Measurements from ENCODE around the gene GALNT2.

Gene GALNT2

GRCh38 chr1:230250666-230251065, 183.6 kb downstream of the GALNT2 start:
- TF ChIP-seq, protein P1, sequence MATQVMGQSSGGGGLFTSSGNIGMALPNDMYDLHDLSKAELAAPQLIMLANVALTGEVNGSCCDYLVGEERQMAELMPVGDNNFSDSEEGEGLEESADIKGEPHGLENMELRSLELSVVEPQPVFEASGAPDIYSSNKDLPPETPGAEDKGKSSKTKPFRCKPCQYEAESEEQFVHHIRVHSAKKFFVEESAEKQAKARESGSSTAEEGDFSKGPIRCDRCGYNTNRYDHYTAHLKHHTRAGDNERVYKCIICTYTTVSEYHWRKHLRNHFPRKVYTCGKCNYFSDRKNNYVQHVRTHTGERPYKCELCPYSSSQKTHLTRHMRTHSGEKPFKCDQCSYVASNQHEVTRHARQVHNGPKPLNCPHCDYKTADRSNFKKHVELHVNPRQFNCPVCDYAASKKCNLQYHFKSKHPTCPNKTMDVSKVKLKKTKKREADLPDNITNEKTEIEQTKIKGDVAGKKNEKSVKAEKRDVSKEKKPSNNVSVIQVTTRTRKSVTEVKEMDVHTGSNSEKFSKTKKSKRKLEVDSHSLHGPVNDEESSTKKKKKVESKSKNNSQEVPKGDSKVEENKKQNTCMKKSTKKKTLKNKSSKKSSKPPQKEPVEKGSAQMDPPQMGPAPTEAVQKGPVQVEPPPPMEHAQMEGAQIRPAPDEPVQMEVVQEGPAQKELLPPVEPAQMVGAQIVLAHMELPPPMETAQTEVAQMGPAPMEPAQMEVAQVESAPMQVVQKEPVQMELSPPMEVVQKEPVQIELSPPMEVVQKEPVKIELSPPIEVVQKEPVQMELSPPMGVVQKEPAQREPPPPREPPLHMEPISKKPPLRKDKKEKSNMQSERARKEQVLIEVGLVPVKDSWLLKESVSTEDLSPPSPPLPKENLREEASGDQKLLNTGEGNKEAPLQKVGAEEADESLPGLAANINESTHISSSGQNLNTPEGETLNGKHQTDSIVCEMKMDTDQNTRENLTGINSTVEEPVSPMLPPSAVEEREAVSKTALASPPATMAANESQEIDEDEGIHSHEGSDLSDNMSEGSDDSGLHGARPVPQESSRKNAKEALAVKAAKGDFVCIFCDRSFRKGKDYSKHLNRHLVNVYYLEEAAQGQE (IDR thresholded peaks at IDR 0.05; ENCODE audit: insufficient read depth in 1 of 2, low read depth in 2 of 2, low read length in 2 of 2): no peak
- TF ChIP-seq FOXP2 (optimal IDR thresholded peaks at IDR 0.05; ENCODE audit: borderline replicate concordance, extremely low read depth, extremely low read length, insufficient read depth) (no peak), TAF1 (IDR thresholded peaks at IDR 0.05; ENCODE audit: borderline replicate concordance, insufficient read depth, low read length) (no peak)

DNA sequence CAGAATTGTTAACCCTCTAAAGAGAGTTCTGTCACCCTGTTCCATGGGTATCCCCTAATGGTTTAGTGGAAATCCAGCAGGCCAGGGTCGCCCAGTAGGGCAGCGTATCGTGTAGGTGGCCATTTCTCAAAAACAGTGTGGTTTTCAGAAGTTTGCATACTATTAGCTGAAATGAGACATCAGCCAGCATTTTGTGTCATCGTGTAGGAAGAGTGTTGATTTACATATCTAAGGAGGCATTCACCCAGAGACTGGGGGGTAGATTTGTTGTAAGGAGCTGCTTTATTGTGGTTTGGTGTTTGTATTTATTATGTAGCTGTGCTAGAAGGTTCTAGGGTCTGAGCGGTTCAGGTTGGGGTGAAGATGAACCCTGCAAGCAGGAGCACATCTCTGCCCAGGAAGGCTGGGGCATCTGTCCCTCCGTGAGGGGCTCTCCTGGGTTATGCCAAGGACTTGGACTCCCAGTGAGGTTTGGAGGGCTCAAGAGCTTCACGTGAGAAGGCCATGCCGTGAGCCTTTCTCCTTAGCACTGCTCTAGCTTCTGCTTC, 184.7 kb downstream of the GALNT2 start:
- TF ChIP-seq SIN3A (IDR thresholded peaks at IDR 0.05; ENCODE audit: borderline replicate concordance, insufficient read depth, low read length) (no peak), POLR2AphosphoS5 (IDR thresholded peaks at IDR 0.05; ENCODE audit: low read depth, low read length) (no peak), FOXP2 (optimal IDR thresholded peaks at IDR 0.05; ENCODE audit: borderline replicate concordance, extremely low read depth, extremely low read length, insufficient read depth) (no peak), TAF1 (IDR thresholded peaks at IDR 0.05; ENCODE audit: borderline replicate concordance, insufficient read depth, low read length) (no peak)
- TF ChIP-seq, protein P1 (IDR thresholded peaks at IDR 0.05; ENCODE audit: insufficient read depth in 1 of 2, low read depth in 2 of 2, low read length in 2 of 2): no peak

DNA sequence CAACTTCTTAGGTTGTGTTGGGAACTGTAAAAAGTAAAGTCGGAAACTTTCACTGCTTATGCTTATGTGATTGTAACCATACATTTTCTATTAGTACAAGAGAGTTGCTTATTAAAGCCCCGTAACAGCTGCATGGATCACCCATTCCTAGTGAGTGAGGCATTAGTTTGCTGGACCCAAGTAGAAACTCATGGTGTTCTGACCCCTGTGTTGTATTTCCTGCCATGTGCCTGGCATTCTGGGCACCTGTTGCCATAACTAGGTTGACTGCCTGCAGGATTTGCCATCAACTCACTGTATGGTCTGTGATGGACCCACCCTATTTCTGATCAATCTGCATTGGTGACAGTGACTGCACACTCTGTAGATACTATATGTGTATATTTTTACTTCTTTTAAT, 186.1 kb downstream of the GALNT2 start:
- TF ChIP-seq SIN3A (IDR thresholded peaks at IDR 0.05; ENCODE audit: borderline replicate concordance, insufficient read depth, low read length): no peak
- TF ChIP-seq POLR2AphosphoS5 (IDR thresholded peaks at IDR 0.05; ENCODE audit: low read depth, low read length): no peak
- no peak for TF ChIP-seq FOXP2 (optimal IDR thresholded peaks at IDR 0.05; ENCODE audit: borderline replicate concordance, extremely low read depth, extremely low read length, insufficient read depth)
- TF ChIP-seq, protein P1 (IDR thresholded peaks at IDR 0.05; ENCODE audit: insufficient read depth in 1 of 2, low read depth in 2 of 2, low read length in 2 of 2): no peak
- no peak for TF ChIP-seq TAF1 (IDR thresholded peaks at IDR 0.05; ENCODE audit: borderline replicate concordance, insufficient read depth, low read length)

GRCh38 chr1:230254265-230254664, 187.2 kb downstream of the GALNT2 start:
- no peak for TF ChIP-seq FOXP2 (optimal IDR thresholded peaks at IDR 0.05; ENCODE audit: borderline replicate concordance, extremely low read depth, extremely low read length, insufficient read depth)
- TF ChIP-seq, protein P1 (IDR thresholded peaks at IDR 0.05; ENCODE audit: insufficient read depth in 1 of 2, low read depth in 2 of 2, low read length in 2 of 2): no peak
- TF ChIP-seq TAF1 (IDR thresholded peaks at IDR 0.05; ENCODE audit: borderline replicate concordance, insufficient read depth, low read length): no peak
- no peak for TF ChIP-seq SIN3A (IDR thresholded peaks at IDR 0.05; ENCODE audit: borderline replicate concordance, insufficient read depth, low read length)
- no peak for TF ChIP-seq POLR2AphosphoS5 (IDR thresholded peaks at IDR 0.05; ENCODE audit: low read depth, low read length)

DNA sequence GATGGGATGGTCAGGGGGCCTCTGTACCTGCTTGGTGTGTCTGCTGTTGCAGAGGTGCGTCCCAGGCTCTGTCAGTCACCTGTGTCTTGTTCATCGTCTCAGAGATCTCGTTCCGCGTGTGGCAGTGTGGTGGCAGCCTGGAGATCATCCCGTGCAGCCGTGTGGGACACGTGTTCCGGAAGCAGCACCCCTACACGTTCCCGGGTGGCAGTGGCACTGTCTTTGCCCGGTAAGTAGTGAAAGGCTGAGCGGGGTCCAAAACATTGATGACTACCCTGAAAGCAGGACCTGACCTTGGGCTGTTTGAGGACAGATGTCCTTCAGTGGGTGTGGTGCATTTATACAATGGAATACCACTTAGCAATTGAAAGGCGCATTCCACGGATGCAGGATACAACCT, 188.1 kb downstream of the GALNT2 start:
- TF ChIP-seq, protein P1 (IDR thresholded peaks at IDR 0.05; ENCODE audit: insufficient read depth in 1 of 2, low read depth in 2 of 2, low read length in 2 of 2): no peak
- TF ChIP-seq SIN3A (IDR thresholded peaks at IDR 0.05; ENCODE audit: borderline replicate concordance, insufficient read depth, low read length): no peak
- TF ChIP-seq POLR2AphosphoS5 (IDR thresholded peaks at IDR 0.05; ENCODE audit: low read depth, low read length): no peak
- no peak for TF ChIP-seq FOXP2 (optimal IDR thresholded peaks at IDR 0.05; ENCODE audit: borderline replicate concordance, extremely low read depth, extremely low read length, insufficient read depth)
- no peak for TF ChIP-seq TAF1 (IDR thresholded peaks at IDR 0.05; ENCODE audit: borderline replicate concordance, insufficient read depth, low read length)
